ENCODE data around the gene DPY19L1.
"Not testable (repeated sequence)": the region's sequence is repeated elsewhere in the genome, so short reads cannot be mapped to it uniquely, and the experiment has no call there.

Gene DPY19L1

DNA sequence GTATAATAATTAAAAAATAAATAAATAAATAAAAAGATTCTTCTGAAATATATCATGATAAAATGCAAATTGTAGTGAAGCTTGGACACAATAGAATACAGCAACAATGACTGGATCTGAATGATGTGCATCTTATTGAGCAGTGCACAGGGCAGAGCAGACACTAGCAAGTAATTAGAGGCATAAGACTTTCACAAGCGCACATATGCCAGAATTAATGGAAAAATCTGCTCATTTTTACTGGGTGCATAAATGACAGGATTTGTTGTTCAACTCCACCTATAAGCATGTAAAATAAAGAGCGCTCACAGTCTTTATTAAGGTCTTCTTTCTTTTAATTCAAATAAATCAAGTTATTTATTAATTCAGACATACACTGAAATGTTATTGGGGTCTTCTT, 125.0 kb downstream of the DPY19L1 start:
- no peak for DNase-seq

DNA sequence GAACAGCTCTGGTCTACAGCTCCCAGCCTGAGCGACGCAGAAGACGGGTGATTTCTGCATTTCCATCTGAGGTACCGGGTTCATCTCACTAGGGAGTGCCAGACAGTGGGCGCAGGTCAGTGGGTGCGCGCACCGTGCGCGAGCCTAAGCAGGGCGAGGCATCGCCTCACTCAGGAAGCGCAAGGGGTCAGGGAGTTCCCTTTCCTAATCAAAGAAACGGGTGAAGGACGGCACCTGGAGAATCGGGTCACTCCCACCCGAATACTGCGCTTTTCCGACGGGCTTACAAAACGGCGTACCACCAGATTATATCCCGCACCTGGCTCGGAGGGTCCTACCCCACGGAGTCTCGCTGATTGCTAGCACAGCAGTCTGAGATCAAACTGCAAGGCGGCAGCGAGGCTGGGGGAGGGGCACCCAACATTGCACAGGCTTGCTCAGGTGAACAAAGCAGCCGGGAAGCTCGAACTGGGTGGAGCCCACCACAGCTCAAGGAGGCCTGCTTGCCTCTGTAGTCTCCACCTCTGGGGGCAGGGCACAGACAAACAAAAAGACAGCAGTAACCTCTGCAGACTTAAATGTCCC, 130.9 kb downstream of the DPY19L1 start:
- not testable (repeated sequence) for DNase-seq

DNA sequence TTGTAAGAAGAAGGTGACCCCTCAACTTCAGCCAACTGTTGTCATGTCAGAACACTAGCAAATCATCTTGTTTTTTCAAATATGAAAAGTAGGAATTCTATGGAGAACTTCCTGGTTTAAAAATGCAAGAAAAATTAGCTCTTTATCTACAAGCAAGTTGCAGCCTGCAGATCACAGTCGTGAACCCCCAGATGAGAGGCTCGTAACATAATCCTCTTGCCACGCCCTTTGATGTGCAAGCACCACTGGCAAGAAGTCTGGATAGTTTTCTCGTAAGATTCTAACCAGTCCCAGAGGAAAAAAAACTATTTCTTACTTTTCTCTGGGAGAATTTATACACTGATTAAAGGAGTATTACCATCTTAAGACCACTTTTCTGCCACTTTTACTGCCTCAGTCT, 132.3 kb downstream of the DPY19L1 start:
- no peak for DNase-seq

DNA sequence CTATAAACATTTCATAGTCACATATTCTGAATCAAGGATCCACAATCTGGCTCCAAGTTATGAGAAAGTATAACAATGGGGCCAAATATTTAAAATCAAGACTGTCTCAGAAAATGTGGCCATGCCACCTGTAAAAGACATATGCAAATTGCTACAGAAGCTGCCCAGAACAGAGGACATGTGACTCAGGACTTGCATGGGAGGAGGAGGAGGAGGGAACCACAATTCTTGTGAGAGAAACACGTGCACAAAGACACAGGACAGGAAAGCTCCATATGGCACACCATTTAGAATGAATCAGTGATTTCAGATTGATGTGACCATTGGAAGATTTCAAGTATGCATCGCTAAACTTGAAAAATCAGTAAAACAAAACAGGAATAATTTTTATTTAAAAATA, 133.4 kb downstream of the DPY19L1 start:
- not testable (repeated sequence) for DNase-seq

DNA sequence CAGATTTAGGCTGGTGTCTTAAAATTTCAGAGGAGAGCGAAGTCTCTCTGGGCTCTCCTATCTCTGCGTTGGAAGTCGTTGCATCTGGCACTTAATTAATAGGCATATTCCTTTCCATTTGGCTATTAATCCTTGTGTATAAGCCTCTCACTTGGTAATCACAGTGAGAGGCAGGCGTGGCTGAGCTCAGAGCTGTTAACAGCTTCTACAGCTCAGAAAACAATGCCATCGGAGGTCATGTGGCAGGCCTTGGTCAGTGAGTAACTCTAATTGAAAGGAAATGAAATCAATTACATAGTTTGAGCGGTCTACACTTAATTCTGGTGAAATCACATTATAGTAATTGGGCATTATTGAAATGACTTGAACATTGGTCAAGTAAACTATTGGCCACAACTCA, 135.1 kb downstream of the DPY19L1 start:
- DNase-seq: no peak

DNA sequence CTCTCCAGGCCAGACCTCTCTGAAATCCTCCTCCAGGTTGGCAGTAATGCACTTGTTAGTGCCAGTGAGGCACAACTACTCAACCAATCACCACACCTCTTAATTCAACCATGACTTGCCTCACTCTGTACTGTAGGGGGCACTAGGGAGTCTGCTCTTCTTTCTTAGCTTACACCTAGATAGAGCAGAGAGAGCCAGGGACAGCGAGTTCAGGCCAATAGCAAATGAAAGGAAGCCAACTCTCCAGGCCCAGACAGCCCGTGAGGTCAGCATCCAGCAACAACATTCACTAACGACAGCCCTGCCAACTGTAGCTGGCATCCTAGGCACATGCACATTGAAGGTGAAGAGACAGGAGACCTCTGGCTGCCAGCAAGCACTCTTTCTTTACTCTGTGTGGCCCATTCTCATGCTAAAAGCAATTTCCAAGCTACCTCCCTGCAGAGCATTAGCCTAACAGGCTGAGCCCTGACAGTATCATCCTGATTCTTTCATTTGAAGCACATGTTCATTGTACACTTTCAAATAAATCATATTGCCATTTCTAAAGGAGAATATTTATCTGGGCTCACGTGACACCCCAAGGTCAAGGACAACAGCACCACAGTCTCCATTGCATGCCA, 136.3 kb downstream of the DPY19L1 start:
- peak; percentile 9 to 14 for DNase-seq

DNA sequence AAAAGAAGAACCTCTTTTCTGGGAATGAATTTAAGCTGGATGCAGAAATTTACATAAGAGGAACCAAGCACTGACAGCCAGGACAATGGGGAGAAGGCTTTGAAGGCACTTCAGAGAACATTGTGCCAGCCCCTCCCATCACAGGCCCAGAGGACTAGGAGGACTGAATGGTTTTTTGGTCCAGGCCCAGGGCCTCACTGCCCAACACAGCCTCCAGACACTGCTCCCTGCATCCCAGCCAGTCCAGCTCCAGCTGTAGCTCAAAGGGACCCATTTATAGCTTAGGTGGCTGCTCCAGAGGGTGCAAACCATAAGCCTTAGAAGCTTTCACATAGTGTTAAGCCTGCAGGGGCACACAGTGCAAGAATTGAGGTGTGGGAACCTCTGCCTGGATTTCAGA, 142.1 kb downstream of the DPY19L1 start:
- no peak for DNase-seq

DNA sequence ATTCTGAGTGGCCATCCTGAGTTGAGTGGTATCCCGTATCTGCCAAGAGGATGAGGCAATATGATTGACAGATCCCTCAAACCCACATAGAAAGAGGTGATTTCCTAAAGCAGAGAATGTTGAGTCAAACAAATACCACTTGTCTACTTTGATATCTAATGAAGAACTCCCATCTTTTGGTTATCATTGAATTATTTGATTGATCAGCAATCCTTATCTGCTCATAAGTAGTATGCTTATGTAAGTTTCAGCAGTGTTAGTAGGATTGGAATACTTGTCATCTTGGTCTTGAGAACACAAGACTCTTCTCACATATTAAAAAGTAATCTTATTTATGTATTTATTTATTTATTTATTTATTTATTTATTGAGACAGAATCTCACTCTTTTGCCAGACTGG, 147.3 kb downstream of the DPY19L1 start:
- no peak for DNase-seq

DNA sequence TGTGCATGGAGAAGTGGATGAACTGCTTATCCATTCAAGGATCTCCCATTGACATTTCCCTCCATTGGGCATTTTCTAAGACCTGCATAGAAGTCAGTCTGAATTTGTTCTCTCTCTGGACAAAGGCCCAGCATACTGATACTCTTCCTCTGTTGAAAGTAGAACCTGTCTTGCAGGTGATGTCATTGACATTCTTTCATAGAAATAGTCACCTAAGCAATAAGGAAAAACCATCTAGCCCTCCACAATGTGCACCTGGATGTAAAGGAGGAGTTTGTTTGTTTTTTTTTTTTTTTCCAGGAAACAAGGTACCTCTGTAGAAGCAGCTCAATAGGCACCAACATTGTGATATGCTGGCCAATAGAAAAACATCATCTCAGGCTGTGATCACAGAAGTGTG, 150.4 kb downstream of the DPY19L1 start:
- DNase-seq: no peak

DNA sequence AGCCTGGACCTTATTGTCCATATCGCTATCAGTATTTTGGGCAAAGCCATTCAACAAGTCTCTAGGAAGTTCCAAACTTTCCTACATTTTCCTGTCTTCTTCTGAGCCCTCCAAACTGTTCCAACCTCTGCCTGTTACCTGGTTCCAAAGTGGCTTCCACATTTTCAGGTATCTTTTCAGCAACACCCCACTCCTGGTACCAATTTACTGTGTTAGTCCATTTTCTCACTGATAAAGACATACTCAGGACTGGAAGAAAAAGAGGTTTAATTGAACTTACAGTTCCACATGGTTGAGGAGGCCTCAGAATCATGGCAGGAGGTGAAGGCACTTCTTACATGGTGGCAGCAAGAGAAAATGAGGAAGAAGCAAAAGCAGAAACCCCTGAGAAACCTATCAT, 153.4 kb downstream of the DPY19L1 start:
- not testable (repeated sequence) for DNase-seq

DNA sequence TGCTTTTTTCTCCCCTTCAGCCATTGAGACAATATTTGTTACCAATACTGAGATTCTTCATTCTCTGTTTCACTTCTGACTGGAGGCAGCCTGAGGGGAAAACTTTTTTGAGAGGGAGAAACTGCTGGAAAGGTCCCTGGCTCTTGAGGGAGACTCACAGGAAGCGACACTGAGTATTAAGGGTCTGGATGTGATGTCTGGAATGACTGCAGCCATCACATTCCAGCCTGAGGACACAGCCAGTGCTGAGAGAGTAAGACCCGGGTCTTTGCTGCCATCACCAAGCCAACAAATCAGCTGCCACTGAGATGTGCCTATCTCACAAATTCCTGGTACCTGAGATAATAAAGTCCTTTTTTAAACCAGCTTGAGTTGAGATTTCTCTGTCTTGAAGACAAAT, 157.4 kb downstream of the DPY19L1 start:
- no peak for DNase-seq

DNA sequence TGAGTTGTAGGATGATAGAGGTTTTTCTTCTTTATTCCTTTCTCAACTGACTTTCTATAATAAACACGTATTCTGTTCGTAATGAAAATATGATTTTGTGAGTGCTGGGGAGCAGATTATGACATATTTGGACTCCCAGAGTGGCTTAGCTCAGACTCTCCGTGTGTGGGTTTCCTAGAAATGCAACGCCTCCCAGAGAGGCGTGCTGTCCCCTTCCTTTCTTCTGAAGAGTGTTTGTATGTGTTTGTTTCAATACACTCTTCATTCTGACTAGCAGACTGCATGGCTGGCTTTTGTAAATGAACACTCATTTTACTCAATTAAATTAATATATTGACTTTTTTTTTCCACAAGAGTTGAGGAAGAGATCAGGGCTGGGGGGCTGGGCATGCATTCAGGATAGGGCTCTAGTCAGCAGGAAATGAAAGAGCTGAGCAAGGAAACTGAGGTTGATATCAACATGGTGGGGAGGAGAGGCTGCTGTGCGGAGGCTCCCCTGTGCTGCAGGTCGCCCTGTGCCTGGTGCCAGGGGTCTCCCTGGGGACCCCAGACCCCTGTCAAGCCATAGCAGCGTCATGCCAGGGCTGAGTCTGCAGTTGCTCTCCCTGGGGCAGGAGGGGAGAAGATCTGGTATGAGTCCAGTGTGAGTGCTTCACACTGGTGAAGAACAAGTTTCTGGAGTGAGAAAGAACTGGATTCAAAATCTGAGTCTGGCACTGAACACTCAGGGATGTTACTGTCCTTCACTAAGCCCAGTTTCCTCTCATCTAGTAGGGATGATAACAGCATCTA, 158.1 kb downstream of the DPY19L1 start:
- not testable (repeated sequence) for DNase-seq
